K562 (cell line): Measurements from ENCODE around the gene PDZRN3. TPM values are rescaled to one million over a fixed set of nuclear protein-coding genes. Genes with fewer than 3 reads are reported as not detected.

Source experiments
- ATF4 ChIP-seq: fragments of 450-650 bp; formaldehyde crosslinking; IDR thresholded peaks from 2 replicates; pipeline ENCODE4 v1.4.0; 2022; ENCODE audit warnings: mild to moderate bottlenecking, moderate library complexity
- DPF2 ChIP-seq: fragments of 450-650 bp; IDR thresholded peaks from 2 replicates; pipeline ENCODE4 v1.6.1; 2016
- ELK1 ChIP-seq: sonication (generic); formaldehyde crosslinking; IDR thresholded peaks from 2 replicates; pipeline ENCODE4 v1.8.1; 2022; ENCODE audit warnings: missing genetic modification reagents
- JUN ChIP-seq, 2 experiments: sonication (generic) in 1 of 2; formaldehyde crosslinking in 1 of 2; IDR thresholded peaks; 2 replicates each; pipeline versions ENCODE4 v1.6.1 to v1.8.0; 2012 to 2022; ENCODE audit warnings: borderline replicate concordance in 2 of 2, mild to moderate bottlenecking in 2 of 2, improper control_type of control experiment in 1 of 2, low read depth in 1 of 2, low read length in 1 of 2, missing genetic modification reagents in 1 of 2
- PML ChIP-seq: IDR thresholded peaks from 2 replicates; pipeline ENCODE4 v1.6.1; 2012; ENCODE audit warnings: low read length, inconsistent platforms
- RERE ChIP-seq: sonication (generic); formaldehyde crosslinking; IDR thresholded peaks from 2 replicates; pipeline ENCODE4 v1.8.0; 2023; ENCODE audit warnings: missing genetic modification reagents, mild to moderate bottlenecking, borderline replicate concordance
- SNAPC5 ChIP-seq: fragments of 250-450 bp; sonication (Bioruptor Pico); IDR thresholded peaks from 2 replicates; pipeline ENCODE4 v1.8.0; 2021; ENCODE audit warnings: moderate library complexity, mild to moderate bottlenecking, inconsistent platforms
- ZNF695 ChIP-seq: fragments of 450-650 bp; formaldehyde crosslinking; IDR thresholded peaks from 2 replicates; pipeline ENCODE4 v1.4.0; 2020; ENCODE audit warnings: mild to moderate bottlenecking, moderate library complexity
- polyA plus RNA-seq, 8 experiments: library from polyadenylated mRNA; depleted of rRNA in 4 of 8; stranded (reverse) in 5 of 8; unstranded in 3 of 8; fragments of >200 nt; fragmentation: Nextera tagmentation in 2 of 8; fragmentation: Illumina TruSeq in 1 of 8; extraction: Ambion mirVana in 2 of 8; extraction: Trizol in 1 of 8; gene quantifications; 2 replicates each; pipeline versions ENCODE4 v1.2.1 to v1.2.3, GENCODE V29; 2011 to 2014; ENCODE audit warnings: inconsistent platforms in 1 of 8, missing spikeins in 1 of 8
- total RNA-seq, 7 experiments: library from RNA; depleted of rRNA in 6 of 7; stranded (reverse); fragments of >200 nt in 6 of 7; fragmentation: Illumina TruSeq in 2 of 7; extraction: Trizol in 2 of 7; gene quantifications; 2 replicates each; pipeline versions ENCODE4 v1.2.1 to v1.2.3, GENCODE V29; 2011 to 2021; ENCODE audit warnings: low replicate concordance in 1 of 7

The PDZRN3 gene
- total and polyA plus RNA-seq, 9 of the 15 experiments (the other 6 are each of a cell fraction or from before 2014, with no cell fraction given) = 0.16 TPM; not detected in 8

- TF ChIP-seq ELK1 (no peak), PML (no peak), RERE (CRISPR knock-in tag) (no peak), JUN (IDR thresholded peaks at IDR 0.05; ENCODE audit: borderline replicate concordance, low read depth, low read length) (no peak), JUN (CRISPR knock-in tag; IDR thresholded peaks at IDR 0.05; ENCODE audit: borderline replicate concordance) (no peak), ATF4 (CRISPR knock-in tag) (no peak), DPF2 (no peak), SNAPC5 (CRISPR knock-in tag) (no peak), ZNF695 (CRISPR knock-in tag) (no peak)
Measured at GRCh38 chr3:73668391-73668790, 43.6 kb upstream of the PDZRN3 start (continued).
